Pancreas (tissue), 10 donors: ENCODE data around the gene STK39. TPM values are rescaled to one million over a fixed set of nuclear protein-coding genes. Genes with fewer than 3 reads are reported as not detected.
A peak's percentile ranks its signal among the peaks of the same experiment; 100 is the strongest.

ENCODE experiments used
- ATAC-seq, 4 donors: fragments of 200-7000 bp; cut with Tn5 transposase; one replicate each; pipeline versions ENCODE4 v1.8.0 to v1.9.1; 2020; ENCODE audit warnings: mild to moderate bottlenecking in 4 of 4, moderate library complexity in 4 of 4
- DNase-seq, 6 donors: peaks; one replicate each; pipeline ENCODE4 v3.0.0-alpha.2; 2020
- FAIRE-seq: peaks from 2 replicates; lab custom pipeline; 2012; peaks lifted over from hg19 to GRCh38; lab: Jason Lieb, UNC
- H3K27ac ChIP-seq, 4 donors: fragments of 200-600 bp; sonication (generic); 1 replicate in 3 of 4; 2 replicates in 1 of 4; pipeline versions ENCODE4 v1.5.0 to v1.8.0; 2020
- H3K27me3 ChIP-seq, 4 donors: fragments of 200-600 bp; one replicate each; pipeline ENCODE4 v1.8.0; 2021
- H3K36me3 ChIP-seq, 3 donors: fragments of 200-600 bp; sonication (generic) in 1 of 3; one replicate each; pipeline versions ENCODE4 v1.5.0 to v1.8.0; 2020 to 2021
- H3K4me1 ChIP-seq, 3 donors: fragments of 200-600 bp; one replicate each; pipeline ENCODE4 v1.8.0; 2021
- H3K4me3 ChIP-seq, 4 donors: fragments of 200-600 bp; sonication (generic) in 2 of 4; one replicate each; pipeline versions ENCODE4 v1.5.0 to v1.8.0; 2020 to 2021
- H3K9me3 ChIP-seq, 4 donors: fragments of 200-600 bp; one replicate each; pipeline ENCODE4 v1.8.0; 2021
- WGBS, 2 donors: extraction: QIAGEN DNeasy Blood & Tissue Kit; methylation state at CpG; one replicate each; pipeline ENCODE4 v1.1.7; 2013; 5-methylcytosine and 5-hydroxymethylcytosine counted together
- intact Hi-C, 3 donors: fragments of 100-400 bp; cut with DNase I; formaldehyde crosslinking; loops; one replicate each; pipeline versions ENCODE4 v1.11.1 to v1.14.2; 2022
- polyA plus RNA-seq, 2 donors: library from polyadenylated mRNA; stranded (reverse); fragments of 200-250 nt; gene quantifications; one replicate each; pipeline ENCODE4 v1.2.3, GENCODE V29; 2013
- total RNA-seq, 6 donors: library from RNA; stranded (reverse); fragmentation: NEBNext Ultra II Directional in 4 of 6; extraction: Animal tissue kit (Norgen Biotek cat#: 25700) in 4 of 6; gene quantifications; one replicate each; pipeline versions ENCODE4 v1.2.1 to v1.2.4, GENCODE V29; 2021 to 2023
- TF ChIP-seq, protein P1 (sequence below), 4 donors: fragments of 200-600 bp; sonication (generic) in 3 of 4; IDR thresholded peaks; one replicate each; pipeline versions ENCODE4 v1.5.0 to v1.8.0; 2021; ENCODE audit warnings: antibody characterized with exemption in 4 of 4
- donor health status: healthy with polysubstance abuse.
- donor health status: DM: no; HTN: no; CAD: no; lungs with moderate emphysema.
- donor health status: DM: no; HTN: no; CAD: no.
- donor health status: control.
- donor health status: control.
- donor health status: Bipolar disorder and iron deficiency.
- donor health status: DM: yes; HTN: yes; CAD: no.
- donor health status: DM: no; HTN: no; CAD: no.
- donor health status: DM: no; HTN: no; CAD: no.
- donor health status: DM: yes; HTN: yes; CAD: no.

The STK39 gene
- total and polyA plus RNA-seq, 8 donors, result 9.5 to 23.1 (median 15.5) TPM

DNA sequence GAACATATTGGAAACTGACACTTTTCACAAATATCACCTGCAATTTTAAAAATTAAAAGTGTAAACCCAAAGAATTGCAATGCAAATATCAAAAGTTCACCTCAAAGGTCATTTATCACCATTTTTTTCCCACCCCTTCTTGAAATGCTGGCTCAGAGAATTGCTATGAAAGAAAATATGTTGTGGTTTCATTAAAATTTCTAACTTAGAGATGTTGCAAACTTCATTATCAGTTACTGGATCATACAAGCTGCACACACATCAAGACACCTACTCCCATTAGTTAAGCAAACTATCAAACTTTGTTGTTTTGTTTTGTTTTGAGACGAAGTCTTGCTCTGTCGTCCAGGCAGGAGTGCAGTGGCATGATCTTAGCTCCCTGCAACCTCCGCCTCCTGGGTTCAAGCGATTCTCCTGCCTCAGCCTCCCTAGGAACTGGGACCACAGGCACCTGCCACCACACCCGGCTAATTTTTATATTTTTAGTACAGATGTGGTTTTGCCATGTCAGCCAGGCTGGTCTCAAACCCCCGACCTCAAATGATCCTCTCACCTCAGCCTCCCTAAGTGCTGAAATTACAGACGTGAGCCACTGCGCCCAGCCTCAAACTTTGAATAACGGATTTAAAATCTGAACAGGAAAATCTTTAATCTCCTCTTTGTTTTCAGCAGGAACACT is 37.0 kb downstream of the STK39 start:
- peak overlapping the region in 2 of 4 donors; percentile 77 to 88 for H3K27ac ChIP-seq
- WGBS, 2 donors, result 87 to 89% methylated on average over 9 of the region's 9 CpGs
- intact Hi-C loops, result no loop called here

DNA sequence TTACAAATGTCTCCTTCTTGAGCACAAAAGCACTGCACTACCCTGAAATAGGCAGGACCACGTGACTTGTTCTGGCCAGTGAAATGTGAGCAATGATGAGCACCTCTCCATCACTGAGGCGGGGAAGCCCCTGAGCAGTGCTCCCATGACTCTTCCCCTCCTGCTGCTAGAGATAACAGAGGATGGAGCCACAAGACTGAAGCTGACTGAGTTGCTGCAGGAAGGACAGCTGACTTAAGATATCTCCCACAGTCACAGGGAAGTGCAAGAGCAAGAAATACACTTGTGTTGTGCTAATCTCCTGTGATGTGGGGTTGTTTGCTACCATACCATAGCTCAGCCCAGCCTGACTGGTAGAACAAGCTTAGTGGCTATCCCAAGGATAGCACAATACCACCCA is 38.7 kb downstream of the STK39 start:
- TF ChIP-seq, protein P1, sequence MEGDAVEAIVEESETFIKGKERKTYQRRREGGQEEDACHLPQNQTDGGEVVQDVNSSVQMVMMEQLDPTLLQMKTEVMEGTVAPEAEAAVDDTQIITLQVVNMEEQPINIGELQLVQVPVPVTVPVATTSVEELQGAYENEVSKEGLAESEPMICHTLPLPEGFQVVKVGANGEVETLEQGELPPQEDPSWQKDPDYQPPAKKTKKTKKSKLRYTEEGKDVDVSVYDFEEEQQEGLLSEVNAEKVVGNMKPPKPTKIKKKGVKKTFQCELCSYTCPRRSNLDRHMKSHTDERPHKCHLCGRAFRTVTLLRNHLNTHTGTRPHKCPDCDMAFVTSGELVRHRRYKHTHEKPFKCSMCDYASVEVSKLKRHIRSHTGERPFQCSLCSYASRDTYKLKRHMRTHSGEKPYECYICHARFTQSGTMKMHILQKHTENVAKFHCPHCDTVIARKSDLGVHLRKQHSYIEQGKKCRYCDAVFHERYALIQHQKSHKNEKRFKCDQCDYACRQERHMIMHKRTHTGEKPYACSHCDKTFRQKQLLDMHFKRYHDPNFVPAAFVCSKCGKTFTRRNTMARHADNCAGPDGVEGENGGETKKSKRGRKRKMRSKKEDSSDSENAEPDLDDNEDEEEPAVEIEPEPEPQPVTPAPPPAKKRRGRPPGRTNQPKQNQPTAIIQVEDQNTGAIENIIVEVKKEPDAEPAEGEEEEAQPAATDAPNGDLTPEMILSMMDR (IDR thresholded peaks at IDR 0.05), result no peak
- Histone ChIP-seq H3K4me1 (peaks cover 15 to 19% (median 16%) of the 10 kb centered on the region in 3 donors), H3K4me3 (no peak overlapping the region), H3K36me3 (no peaks in the 10 kb centered on the region), H3K9me3 (no peaks in the 10 kb centered on the region), H3K27me3 (no peaks in the 10 kb centered on the region), H3K27ac (no peak overlapping the region)
- DNase-seq, result no peak
- intact Hi-C loops, result no loop called here
- ATAC-seq, result no peak
- WGBS, 2 donors, result 90 to 91% methylated on average over 2 of the region's 2 CpGs
- no peak for FAIRE-seq

More for the DNA sequence above, 37.0 kb downstream of the STK39 start:
- FAIRE-seq, result no peak
- no peak for ATAC-seq
- no peaks in the 10 kb centered on the region for H3K27me3 ChIP-seq
- TF ChIP-seq, protein P1 (IDR thresholded peaks at IDR 0.05), result no peak
- peaks cover 15 to 16% (median 16%) of the 10 kb centered on the region in 3 donors for H3K4me1 ChIP-seq
- peak overlapping the region in 1 of 4 donors; percentile 13 for H3K4me3 ChIP-seq
- no peaks in the 10 kb centered on the region for H3K9me3 ChIP-seq
- no peaks in the 10 kb centered on the region for H3K36me3 ChIP-seq
- DNase-seq, result no peak

DNA sequence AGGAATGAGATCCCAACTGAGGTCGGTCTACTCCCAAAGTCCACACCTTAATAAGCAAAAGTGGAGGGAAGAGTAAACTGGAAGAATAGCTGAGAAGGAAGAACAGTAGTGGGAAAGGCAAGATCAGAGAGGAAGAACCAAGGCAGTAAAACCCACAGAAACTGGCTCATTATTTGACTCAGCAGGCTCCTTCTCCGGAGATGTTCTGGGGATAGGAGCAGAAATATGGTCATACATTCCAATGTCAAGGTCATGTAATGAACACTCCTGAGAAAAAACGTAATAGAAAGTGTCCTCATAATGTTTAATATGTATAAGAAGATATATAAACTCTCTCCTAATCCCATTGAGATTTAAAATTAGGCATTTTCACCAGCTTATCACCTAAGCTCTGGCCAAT is 39.5 kb downstream of the STK39 start:
- TF ChIP-seq, protein P1 (IDR thresholded peaks at IDR 0.05), result no peak
- ATAC-seq, result no peak

GRCh38 chr2:168203762-168204693 is 43.4 kb downstream of the STK39 start:
- intact Hi-C loops, result no loop called here
- Histone ChIP-seq H3K27me3 (no peaks in the 10 kb centered on the region), H3K9me3 (no peaks in the 10 kb centered on the region), H3K36me3 (no peaks in the 10 kb centered on the region), H3K4me1 (peaks cover 0 to 10% (median 0%) of the 10 kb centered on the region in 3 donors), H3K27ac (peak overlapping the region; percentile 30 to 74 (median 68)), H3K4me3 (no peak overlapping the region)
- WGBS, 2 donors, result 30 to 43% methylated on average over 15 of the region's 15 CpGs
- FAIRE-seq, result no peak
- TF ChIP-seq, protein P1 (IDR thresholded peaks at IDR 0.05), result no peak
- peak in 4 of 6 donors; percentile 51 to 79 (median 64) for DNase-seq
- peak; percentile 87 to 91 (median 90) for ATAC-seq

More for the DNA sequence above, 39.5 kb downstream of the STK39 start:
- no peaks in the 10 kb centered on the region for H3K36me3 ChIP-seq
- DNase-seq (no peak), FAIRE-seq (no peak)
- H3K9me3 ChIP-seq, result no peaks in the 10 kb centered on the region
- H3K4me1 ChIP-seq, result peaks cover 15 to 19% (median 16%) of the 10 kb centered on the region in 3 donors
- intact Hi-C loops, result no loop called here
- WGBS, 2 donors, result 68 to 76% methylated on average over 3 of the region's 3 CpGs
- H3K27ac ChIP-seq, result no peak overlapping the region
- H3K4me3 ChIP-seq, result no peak overlapping the region
- H3K27me3 ChIP-seq, result no peaks in the 10 kb centered on the region
